Measurements from ENCODE around the gene GPRIN1.

DNA sequence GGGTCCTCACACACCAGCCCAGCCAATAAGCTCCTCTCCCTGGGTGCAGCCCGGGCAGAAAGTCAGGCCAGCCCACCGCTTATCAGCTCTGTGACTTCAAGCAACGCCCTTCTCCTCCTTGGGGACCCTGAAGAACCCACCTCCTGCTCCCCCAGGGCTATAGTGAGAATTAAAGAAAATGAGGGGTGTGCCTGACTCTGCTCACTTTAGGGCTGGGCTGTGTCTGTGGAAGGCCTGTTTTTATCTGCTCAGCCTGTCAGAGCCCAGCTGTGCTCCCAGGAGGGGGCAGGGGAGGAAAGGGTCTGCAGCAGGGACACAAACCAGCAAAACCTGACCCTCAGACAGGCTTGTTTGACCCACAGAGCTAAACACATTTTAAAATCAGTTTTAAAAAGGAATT lies 3.9 kb downstream of the GPRIN1 start:
- TF ChIP-seq, protein P1, sequence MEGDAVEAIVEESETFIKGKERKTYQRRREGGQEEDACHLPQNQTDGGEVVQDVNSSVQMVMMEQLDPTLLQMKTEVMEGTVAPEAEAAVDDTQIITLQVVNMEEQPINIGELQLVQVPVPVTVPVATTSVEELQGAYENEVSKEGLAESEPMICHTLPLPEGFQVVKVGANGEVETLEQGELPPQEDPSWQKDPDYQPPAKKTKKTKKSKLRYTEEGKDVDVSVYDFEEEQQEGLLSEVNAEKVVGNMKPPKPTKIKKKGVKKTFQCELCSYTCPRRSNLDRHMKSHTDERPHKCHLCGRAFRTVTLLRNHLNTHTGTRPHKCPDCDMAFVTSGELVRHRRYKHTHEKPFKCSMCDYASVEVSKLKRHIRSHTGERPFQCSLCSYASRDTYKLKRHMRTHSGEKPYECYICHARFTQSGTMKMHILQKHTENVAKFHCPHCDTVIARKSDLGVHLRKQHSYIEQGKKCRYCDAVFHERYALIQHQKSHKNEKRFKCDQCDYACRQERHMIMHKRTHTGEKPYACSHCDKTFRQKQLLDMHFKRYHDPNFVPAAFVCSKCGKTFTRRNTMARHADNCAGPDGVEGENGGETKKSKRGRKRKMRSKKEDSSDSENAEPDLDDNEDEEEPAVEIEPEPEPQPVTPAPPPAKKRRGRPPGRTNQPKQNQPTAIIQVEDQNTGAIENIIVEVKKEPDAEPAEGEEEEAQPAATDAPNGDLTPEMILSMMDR (IDR thresholded peaks at IDR 0.05) = no peak
- TF ChIP-seq POLR2A (IDR thresholded peaks at IDR 0.05) = no peak
